Uterus (tissue), 2 donors: Measurements from ENCODE around the gene KLC1.

ENCODE experiments used
- CTCF ChIP-seq, 4 experiments: fragments of 200-600 bp in 2 of 4; fragments of 450-650 bp in 2 of 4; sonication (generic) in 2 of 4; IDR thresholded peaks; one replicate each; pipeline ENCODE4 v1.5.1; 2016 to 2019; ENCODE audit warnings: antibody characterized with exemption in 4 of 4, mild to moderate bottlenecking in 2 of 4, moderate library complexity in 1 of 4
- POLR2A ChIP-seq, 2 donors: fragments of 450-650 bp; IDR thresholded peaks; one replicate each; pipeline ENCODE4 v1.6.1; 2016; ENCODE audit warnings: antibody characterized with exemption in 2 of 2, mild to moderate bottlenecking in 1 of 2, moderate library complexity in 1 of 2

- no peak for TF ChIP-seq CTCF (IDR thresholded peaks at IDR 0.05)
- TF ChIP-seq POLR2A (IDR thresholded peaks at IDR 0.05), result no peak
Observed at GRCh38 chr14:103709814-103710213, 80.8 kb downstream of the KLC1 start.
